ENCODE data around the gene CD109. TPM values are rescaled to one million over a fixed set of nuclear protein-coding genes. Genes with fewer than 3 reads are reported as not detected.

Gene CD109
- total and polyA plus RNA-seq, 10 of the 15 experiments (the other 5 are each of a cell fraction or from before 2014, with no cell fraction given): 0.27 to 4.4 (median 2.1) TPM

DNA sequence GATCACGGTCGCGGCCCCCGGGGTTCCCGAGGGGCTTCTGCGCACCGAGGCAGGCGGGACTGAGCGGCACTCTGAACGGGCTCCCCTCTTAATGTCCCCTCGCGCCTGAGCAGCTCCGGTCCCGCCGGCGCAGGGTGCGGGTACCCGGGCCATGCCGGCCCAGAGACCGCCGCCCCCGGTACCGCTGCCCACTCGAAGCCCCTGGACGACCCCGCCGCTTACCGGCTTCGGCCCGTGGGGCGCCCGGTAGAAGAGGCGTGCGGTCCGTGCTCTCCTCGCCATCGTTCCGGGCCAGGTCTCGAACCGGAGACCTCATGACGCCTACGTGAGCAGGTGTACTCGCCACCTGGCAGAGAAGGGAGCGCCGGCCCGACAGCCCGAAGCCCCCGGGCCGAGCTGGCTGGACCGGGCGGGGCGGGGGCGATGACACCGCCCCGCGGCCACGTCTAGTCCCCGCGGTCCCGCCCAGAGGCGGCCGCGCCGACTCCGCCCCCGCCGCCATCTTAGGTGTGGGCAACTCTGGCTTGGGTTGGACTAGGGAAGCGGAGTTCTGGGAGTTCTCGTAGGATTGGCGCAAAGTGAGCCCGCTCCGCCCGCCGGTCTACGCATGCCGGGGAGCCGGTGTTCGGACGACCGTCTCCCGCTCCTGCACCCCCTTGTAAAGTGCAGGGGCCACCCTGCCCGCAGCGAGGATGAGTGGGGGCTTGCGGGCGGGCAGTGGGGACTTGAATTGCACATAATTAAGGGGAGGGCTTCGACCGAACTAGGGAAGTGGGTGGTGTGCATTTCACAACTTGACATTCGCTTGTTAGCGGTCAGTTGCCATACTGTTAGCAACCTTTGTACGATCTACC is 42.2 kb upstream of the CD109 start, which contains the start of gene SLC17A5 (continued):
- TF ChIP-seq TARDBP (IDR thresholded peaks at IDR 0.05; ENCODE audit: borderline replicate concordance): no peak; the same call in 1 of the 2 replicates
- peak; percentile 71 for TF ChIP-seq SMARCA5 (IDR thresholded peaks at IDR 0.05)
- no peak for TF ChIP-seq BMI1 (IDR thresholded peaks at IDR 0.05; ENCODE audit: borderline replicate concordance)
- no peak for TF ChIP-seq MXI1 (IDR thresholded peaks at IDR 0.05; ENCODE audit: low read depth, low read length)
- TF ChIP-seq, protein P1, sequence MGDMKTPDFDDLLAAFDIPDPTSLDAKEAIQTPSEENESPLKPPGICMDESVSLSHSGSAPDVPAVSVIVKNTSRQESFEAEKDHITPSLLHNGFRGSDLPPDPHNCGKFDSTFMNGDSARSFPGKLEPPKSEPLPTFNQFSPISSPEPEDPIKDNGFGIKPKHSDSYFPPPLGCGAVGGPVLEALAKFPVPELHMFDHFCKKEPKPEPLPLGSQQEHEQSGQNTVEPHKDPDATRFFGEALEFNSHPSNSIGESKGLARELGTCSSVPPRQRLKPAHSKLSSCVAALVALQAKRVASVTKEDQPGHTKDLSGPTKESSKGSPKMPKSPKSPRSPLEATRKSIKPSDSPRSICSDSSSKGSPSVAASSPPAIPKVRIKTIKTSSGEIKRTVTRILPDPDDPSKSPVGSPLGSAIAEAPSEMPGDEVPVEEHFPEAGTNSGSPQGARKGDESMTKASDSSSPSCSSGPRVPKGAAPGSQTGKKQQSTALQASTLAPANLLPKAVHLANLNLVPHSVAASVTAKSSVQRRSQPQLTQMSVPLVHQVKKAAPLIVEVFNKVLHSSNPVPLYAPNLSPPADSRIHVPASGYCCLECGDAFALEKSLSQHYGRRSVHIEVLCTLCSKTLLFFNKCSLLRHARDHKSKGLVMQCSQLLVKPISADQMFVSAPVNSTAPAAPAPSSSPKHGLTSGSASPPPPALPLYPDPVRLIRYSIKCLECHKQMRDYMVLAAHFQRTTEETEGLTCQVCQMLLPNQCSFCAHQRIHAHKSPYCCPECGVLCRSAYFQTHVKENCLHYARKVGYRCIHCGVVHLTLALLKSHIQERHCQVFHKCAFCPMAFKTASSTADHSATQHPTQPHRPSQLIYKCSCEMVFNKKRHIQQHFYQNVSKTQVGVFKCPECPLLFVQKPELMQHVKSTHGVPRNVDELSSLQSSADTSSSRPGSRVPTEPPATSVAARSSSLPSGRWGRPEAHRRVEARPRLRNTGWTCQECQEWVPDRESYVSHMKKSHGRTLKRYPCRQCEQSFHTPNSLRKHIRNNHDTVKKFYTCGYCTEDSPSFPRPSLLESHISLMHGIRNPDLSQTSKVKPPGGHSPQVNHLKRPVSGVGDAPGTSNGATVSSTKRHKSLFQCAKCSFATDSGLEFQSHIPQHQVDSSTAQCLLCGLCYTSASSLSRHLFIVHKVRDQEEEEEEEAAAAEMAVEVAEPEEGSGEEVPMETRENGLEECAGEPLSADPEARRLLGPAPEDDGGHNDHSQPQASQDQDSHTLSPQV (IDR thresholded peaks at IDR 0.05): no peak
- no peak for TF ChIP-seq ZNF384 (IDR thresholded peaks at IDR 0.05; ENCODE audit: borderline replicate concordance, low read depth, low read length)
- TF ChIP-seq WRNIP1 (IDR thresholded peaks at IDR 0.05; ENCODE audit: borderline replicate concordance, low read depth, low read length): no peak
- TF ChIP-seq GATAD2B (conservative IDR thresholded peaks at IDR 0.05; ENCODE audit: low read depth): peak; percentile 81
- TF ChIP-seq SPI1 (IDR thresholded peaks at IDR 0.05; ENCODE audit: borderline replicate concordance, insufficient read depth, low read depth, low read length): peak; percentile 57; the same call in 1 of the 2 replicates
- TF ChIP-seq NR2C1 (IDR thresholded peaks at IDR 0.05): peak; percentile 54
- no peak for TF ChIP-seq KDM1A (IDR thresholded peaks at IDR 0.05; ENCODE audit: borderline replicate concordance)
- no peak for TF ChIP-seq ZNF622 (IDR thresholded peaks at IDR 0.05)
- TF ChIP-seq SREBF2 (IDR thresholded peaks at IDR 0.05; ENCODE audit: low read length): no peak
- no peak for TF ChIP-seq ZBED1 (IDR thresholded peaks at IDR 0.05; ENCODE audit: borderline replicate concordance)
- TF ChIP-seq EED (IDR thresholded peaks at IDR 0.05; ENCODE audit: low read depth): peak; percentile 40; the same call in 1 of the 2 replicates
- TF ChIP-seq, protein P2, sequence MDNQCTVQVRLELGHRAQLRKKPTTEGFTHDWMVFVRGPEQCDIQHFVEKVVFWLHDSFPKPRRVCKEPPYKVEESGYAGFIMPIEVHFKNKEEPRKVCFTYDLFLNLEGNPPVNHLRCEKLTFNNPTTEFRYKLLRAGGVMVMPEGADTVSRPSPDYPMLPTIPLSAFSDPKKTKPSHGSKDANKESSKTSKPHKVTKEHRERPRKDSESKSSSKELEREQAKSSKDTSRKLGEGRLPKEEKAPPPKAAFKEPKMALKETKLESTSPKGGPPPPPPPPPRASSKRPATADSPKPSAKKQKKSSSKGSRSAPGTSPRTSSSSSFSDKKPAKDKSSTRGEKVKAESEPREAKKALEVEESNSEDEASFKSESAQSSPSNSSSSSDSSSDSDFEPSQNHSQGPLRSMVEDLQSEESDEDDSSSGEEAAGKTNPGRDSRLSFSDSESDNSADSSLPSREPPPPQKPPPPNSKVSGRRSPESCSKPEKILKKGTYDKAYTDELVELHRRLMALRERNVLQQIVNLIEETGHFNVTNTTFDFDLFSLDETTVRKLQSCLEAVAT (IDR thresholded peaks at IDR 0.05): no peak
